HG02885 (cell line): ENCODE data around the gene IFI30.
"Not testable (repeated sequence)": the region's sequence is repeated elsewhere in the genome, so short reads cannot be mapped to it uniquely, and the experiment has no call there.

Source experiments
- ATAC-seq: cut with Tn5 transposase; IDR thresholded peaks from one replicate; pipeline ENCODE4 v1.9.1; 2021; ENCODE audit warnings: mild to moderate bottlenecking; ENCODE audit not compliant: unreplicated experiment, poor library complexity

IFI30 gene

GRCh38 chr19:18196511-18196845 is 22.9 kb downstream of the IFI30 start:
- ATAC-seq = no peak

DNA sequence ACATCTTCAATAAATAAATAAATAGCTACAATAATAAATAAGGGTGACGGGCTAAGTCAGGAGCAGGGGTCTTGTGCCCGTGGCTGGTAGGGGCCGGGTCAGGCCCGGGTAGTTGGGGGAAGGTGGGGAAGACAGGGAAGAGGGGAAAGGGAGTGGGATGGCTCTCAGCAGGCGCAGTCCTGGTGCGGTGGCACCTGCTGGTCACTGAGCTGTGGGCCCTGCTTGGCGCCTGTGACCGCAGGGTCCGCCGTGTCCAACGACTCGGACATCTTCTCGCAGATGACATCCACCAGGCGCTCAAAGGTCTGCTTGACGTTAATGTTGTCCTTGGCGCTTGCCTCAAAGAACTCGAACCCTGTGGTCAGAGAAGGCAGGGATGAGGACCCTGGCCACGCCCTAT is 23.7 kb downstream of the IFI30 start:
- no peak for ATAC-seq

DNA sequence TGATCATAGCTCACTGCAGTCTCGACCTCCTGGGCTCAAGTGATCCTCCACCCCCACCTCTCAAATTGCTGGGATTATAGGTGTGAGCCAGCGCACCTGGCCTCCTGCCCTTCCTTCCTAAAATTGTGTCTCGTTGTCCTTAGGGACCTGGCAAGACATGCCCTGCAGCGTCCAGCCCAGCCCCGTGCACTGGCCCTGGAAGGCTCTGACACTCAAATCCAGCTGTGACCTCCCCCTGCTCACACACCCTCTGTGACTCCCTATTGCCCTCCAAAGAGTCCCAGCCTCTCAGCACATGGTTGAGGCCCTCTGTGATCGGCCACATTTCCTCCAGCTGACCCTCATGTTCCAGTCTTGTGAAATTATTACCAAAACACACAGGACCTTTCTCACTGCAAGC is 24.3 kb downstream of the IFI30 start:
- no peak for ATAC-seq

DNA sequence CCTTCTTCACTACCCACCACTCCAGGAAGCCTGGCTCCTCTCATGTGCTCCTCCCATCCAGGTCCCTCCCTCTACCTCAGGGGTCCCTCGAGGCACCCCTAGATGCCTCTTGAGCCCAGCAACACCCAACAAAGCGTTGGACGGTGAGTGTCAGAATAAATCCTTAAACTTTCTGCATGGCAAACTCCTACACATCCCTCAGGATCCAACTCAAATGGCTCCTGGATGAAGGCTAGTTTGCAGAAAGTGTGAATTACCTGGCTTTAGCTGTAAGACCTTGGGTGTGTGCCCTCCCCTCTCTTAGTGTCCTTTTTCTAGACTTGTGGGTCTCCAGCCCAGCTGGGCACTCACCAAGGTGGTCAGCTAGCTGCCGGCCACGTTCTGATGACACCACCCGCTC is 24.8 kb downstream of the IFI30 start:
- ATAC-seq = no peak

- no peak for ATAC-seq
Measured at GRCh38 chr19:18202397-18202777, 28.8 kb downstream of the IFI30 start.

- ATAC-seq = no peak
Measured at GRCh38 chr19:18202778-18203407, 29.3 kb downstream of the IFI30 start.

- no peak for ATAC-seq
Measured at GRCh38 chr19:18203408-18203862, 29.8 kb downstream of the IFI30 start.

GRCh38 chr19:18203863-18204393 is 30.3 kb downstream of the IFI30 start, which contains the start of gene RAB3A:
TSS of gene RAB3A (minus strand) at chr19:18204042. CDS start at chr19:18202740, 1,302 bp downstream.
- peak; percentile 89 for ATAC-seq

- ATAC-seq = peak; percentile 12
Measured at GRCh38 chr19:18204394-18205199, 31.0 kb downstream of the IFI30 start.

DNA sequence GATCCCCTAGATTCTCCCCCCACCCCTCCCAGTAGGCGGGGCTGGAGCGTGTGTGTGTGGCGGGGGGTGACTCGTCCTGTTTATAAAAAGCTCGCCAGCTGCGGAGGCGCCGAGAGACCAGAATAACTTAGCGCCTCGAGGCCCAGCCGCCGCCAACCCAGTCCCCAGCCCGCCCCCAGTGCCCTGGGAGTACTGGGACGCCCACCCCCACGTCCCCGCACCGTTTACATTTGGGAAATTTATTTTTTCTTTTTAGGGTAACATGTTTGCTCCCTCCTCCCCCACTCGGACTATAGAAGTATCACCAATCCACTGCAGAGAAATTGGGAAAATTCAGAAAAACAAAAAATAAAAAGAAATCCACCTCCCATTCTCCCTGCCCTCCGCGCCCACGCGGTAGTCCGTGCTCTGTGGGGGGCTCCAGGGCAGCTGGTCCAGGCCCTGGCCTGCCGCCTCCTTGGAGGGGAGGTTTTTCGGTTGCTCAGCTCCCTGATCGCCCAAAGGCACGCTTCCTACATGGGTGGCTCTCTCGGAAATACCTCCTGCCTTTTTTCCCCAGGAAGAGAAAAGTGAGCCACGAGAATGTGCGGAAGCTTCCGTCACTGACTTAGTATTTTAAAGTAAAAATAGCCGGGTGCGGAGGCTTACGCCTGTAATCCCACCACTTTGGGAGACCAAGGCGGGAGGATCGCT is 31.7 kb downstream of the IFI30 start:
- no peak for ATAC-seq

DNA sequence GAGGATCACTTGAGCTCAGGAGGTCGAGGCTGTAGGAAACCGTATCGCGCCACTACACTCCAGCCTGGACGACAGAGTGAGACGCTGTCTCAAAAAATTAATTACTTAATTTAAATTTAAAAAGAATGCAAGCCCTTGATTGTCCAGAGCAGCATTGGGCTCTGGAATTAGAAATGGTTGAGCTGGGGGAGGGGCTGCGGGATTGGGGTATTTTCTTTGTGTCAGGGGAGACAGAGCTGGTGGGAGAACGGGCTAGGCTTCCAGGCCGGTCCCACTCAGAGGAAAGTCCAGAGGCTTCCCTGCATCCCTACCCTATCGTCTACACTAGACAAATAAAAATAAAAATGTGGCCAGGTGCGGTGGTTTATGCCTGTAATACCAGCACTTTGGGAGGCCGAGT is 32.4 kb downstream of the IFI30 start:
- no peak for ATAC-seq

DNA sequence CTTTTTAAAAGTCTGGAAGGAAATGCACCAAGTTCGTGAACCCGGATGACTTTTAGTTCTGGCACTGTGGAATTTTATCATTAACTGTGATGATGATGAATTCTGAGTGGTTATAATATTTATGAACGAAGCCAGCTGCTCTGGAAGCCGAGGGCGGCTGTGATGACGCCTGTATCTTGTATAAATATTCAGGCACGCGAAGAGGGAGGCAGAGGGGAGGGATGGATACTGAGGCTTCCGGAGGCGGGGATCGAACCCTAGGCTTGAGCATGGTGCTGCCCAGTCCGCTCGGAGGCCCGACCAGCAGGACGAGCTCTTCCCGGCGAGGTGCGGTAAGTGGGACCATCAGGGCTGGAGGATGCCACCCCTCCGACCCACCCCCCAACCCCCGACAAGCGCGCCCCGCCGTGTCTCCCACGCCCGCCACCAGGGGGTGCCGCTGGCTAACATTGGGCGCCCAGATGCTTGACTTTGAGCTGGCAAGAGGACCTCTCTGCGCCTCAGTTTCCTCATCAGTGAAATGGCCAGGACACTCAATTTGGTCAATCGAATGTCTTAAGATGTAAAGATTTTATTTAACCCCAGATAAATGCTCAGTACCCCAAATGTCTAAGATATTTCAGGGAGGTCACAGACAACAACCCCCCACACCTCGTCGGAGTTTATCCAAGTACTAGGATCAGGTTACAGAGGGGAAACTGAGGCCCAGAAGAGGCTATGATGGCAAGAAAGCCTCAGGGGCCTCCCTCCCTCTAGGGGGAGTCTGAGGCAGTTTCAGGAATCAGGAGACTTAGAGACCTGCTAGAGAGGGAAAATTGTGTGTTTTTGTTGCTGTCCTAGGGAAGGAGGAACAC is 34.7 kb downstream of the IFI30 start:
- no peak for ATAC-seq

- not testable (repeated sequence) for ATAC-seq
Measured at GRCh38 chr19:18209912-18210311, 36.3 kb downstream of the IFI30 start.

DNA sequence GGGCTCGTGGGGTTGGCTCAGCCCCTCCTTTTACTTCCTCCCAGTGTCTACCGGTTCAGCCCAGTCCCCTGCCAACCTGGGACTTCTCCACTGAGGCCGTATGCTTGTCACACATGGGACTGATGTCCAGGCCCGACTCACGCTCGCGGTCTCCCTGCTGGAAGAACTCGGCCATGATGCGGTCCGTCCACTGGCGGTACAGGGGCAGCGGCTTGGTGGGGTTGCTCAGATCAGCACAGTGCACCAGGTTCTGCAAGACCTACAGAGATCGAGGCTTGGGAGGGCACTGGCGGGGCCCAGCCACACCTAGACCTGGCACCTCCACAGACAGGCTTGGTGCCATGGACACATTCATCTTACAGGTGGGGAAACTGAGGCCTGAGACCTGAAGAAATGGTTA is 38.1 kb downstream of the IFI30 start:
- ATAC-seq = no peak

DNA sequence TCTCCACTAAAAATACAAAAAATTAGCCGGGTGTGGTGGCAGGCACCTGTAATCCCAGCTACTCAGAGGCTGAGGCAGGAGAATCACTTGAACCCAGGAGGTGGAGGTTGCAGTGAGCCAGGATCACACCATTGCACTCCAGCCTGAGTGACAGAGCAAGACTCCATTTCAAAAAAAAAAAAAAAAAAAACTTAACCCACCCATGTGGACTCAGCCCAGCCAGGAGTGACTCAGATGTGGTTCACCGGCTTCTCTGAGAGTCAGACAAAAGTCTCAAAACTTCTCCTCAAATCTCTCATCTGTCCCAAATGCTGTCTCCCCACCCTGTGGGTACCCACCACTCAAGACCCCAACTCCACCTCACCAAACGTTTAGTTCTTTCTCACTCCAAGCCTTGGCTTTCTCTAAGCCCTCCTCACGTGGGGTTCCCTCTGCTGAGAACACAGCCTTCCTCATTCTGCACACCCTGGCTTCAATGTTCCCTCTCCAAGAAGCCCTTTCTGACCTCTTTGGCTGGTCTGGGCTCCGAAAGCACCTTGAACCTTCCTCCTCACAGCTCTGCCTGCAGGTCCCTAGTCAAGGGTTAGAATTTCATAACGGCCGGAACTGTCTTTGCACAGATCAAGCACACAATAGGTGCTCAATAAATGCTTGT is 41.3 kb downstream of the IFI30 start:
- no peak for ATAC-seq

- ATAC-seq = no peak
Measured at GRCh38 chr19:18216789-18217188, 43.2 kb downstream of the IFI30 start.

GRCh38 chr19:18218159-18218558 is 44.5 kb downstream of the IFI30 start:
- no peak for ATAC-seq

- no peak for ATAC-seq
Measured at GRCh38 chr19:18218600-18218999, 45.0 kb downstream of the IFI30 start.

DNA sequence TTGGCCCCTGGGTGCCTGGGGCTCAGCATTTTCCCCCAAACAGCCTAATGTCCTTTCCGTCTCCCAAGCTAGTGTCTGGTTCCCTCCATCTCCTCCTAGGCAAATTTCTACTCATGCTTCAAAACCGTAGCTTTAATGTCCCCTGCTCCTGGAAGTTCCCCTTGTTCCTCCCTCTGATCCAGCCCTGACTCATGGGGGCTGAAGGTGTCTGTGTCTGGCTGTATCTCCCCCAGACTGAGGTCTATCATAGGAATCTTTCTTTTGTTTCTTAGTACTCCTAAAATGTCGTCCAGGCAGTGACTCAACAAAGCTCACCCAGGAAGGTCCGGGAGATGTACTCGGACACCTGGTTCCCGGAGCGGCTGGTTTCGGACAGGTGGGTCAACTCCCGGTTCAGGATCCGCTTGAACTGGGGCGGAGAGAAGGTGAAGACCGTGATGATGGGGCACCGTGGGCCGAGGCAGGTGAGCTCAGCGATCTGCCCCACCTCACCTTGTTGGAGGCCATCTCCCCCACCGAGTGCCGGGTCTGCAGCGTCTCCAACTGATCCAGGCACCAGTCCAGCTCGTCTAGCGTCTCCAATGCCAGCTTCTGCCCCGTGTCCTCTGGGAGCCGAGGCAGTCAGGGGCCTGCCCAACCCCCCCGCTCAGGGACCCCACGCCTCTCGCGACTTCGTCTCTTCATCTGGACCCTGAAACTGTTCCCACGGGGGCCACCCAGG is 46.5 kb downstream of the IFI30 start:
- no peak for ATAC-seq
